Measurements from ENCODE around the gene RPS6KA4. TPM values are rescaled to one million over a fixed set of nuclear protein-coding genes. Genes with fewer than 3 reads are reported as not detected.
"Not testable (repeated sequence)": the region's sequence is repeated elsewhere in the genome, so short reads cannot be mapped to it uniquely, and the experiment has no call there.

RPS6KA4 gene
- total RNA-seq, 1 experiment from 2014 or later, result 59.4 TPM

- in situ Hi-C loops (cut with HindIII; ENCODE audit: low pct_unique_long_range_greater_than_20kb, low sequenced_read_pairs); DNase-seq (ENCODE audit: low read depth): not testable (repeated sequence)
Measured at GRCh38 chr11:64323984-64324383, 35.0 kb upstream of the RPS6KA4 start.

GRCh38 chr11:64324692-64325469 is 34.1 kb upstream of the RPS6KA4 start:
- no peak for DNase-seq (ENCODE audit: low read depth)
- in situ Hi-C loops (cut with HindIII; ENCODE audit: low pct_unique_long_range_greater_than_20kb, low sequenced_read_pairs), result no loop called here

GRCh38 chr11:64327375-64327774 is 31.6 kb upstream of the RPS6KA4 start:
- no peak for DNase-seq (ENCODE audit: low read depth)
- in situ Hi-C loops (cut with HindIII; ENCODE audit: low pct_unique_long_range_greater_than_20kb, low sequenced_read_pairs), result no loop called here

GRCh38 chr11:64327993-64328392 is 31.0 kb upstream of the RPS6KA4 start:
- no peak for DNase-seq (ENCODE audit: low read depth)
- in situ Hi-C loops (cut with HindIII; ENCODE audit: low pct_unique_long_range_greater_than_20kb, low sequenced_read_pairs), result no loop called here

GRCh38 chr11:64330888-64331287 is 28.1 kb upstream of the RPS6KA4 start:
- in situ Hi-C loops (cut with HindIII; ENCODE audit: low pct_unique_long_range_greater_than_20kb, low sequenced_read_pairs), result no loop called here
- no peak for DNase-seq (ENCODE audit: low read depth)

- peak; percentile 73 for DNase-seq (ENCODE audit: low read depth)
- in situ Hi-C loops (cut with HindIII; ENCODE audit: low pct_unique_long_range_greater_than_20kb, low sequenced_read_pairs), result no loop called here
Measured at GRCh38 chr11:64331569-64332371, 27.2 kb upstream of the RPS6KA4 start.

- DNase-seq (ENCODE audit: low read depth), result no peak
- in situ Hi-C loops (cut with HindIII; ENCODE audit: low pct_unique_long_range_greater_than_20kb, low sequenced_read_pairs), result no loop called here
Measured at GRCh38 chr11:64333556-64333955, 25.4 kb upstream of the RPS6KA4 start.

- peak; percentile 93 for DNase-seq (ENCODE audit: low read depth)
- in situ Hi-C loops (cut with HindIII; ENCODE audit: low pct_unique_long_range_greater_than_20kb, low sequenced_read_pairs), result no loop called here
Measured at GRCh38 chr11:64334764-64335735, 23.9 kb upstream of the RPS6KA4 start.

- in situ Hi-C loops (cut with HindIII; ENCODE audit: low pct_unique_long_range_greater_than_20kb, low sequenced_read_pairs), result no loop called here
- no peak for DNase-seq (ENCODE audit: low read depth)
Measured at GRCh38 chr11:64337538-64338249, 21.3 kb upstream of the RPS6KA4 start.

- DNase-seq (ENCODE audit: low read depth), result no peak
- in situ Hi-C loops (cut with HindIII; ENCODE audit: low pct_unique_long_range_greater_than_20kb, low sequenced_read_pairs), result no loop called here
Measured at GRCh38 chr11:64338716-64339115, 20.2 kb upstream of the RPS6KA4 start.

GRCh38 chr11:64339286-64339685 is 19.7 kb upstream of the RPS6KA4 start:
- DNase-seq (ENCODE audit: low read depth), result no peak
- in situ Hi-C loops (cut with HindIII; ENCODE audit: low pct_unique_long_range_greater_than_20kb, low sequenced_read_pairs), result no loop called here

GRCh38 chr11:64339754-64340408 is 19.1 kb upstream of the RPS6KA4 start, which contains the start of gene CCDC88B:
CCDC88B (plus strand) TSS chr11:64340204; CDS start chr11:64340267, 63 bp downstream.
- in situ Hi-C loops (cut with HindIII; ENCODE audit: low pct_unique_long_range_greater_than_20kb, low sequenced_read_pairs), result no loop called here
- no peak for DNase-seq (ENCODE audit: low read depth)

- in situ Hi-C loops (cut with HindIII; ENCODE audit: low pct_unique_long_range_greater_than_20kb, low sequenced_read_pairs), result no loop called here
- DNase-seq (ENCODE audit: low read depth), result no peak
Measured at GRCh38 chr11:64340671-64341335, 18.2 kb upstream of the RPS6KA4 start.

GRCh38 chr11:64341429-64341828 is 17.5 kb upstream of the RPS6KA4 start:
- no peak for DNase-seq (ENCODE audit: low read depth)
- in situ Hi-C loops (cut with HindIII; ENCODE audit: low pct_unique_long_range_greater_than_20kb, low sequenced_read_pairs), result no loop called here

- in situ Hi-C loops (cut with HindIII; ENCODE audit: low pct_unique_long_range_greater_than_20kb, low sequenced_read_pairs), result no loop called here
- DNase-seq (ENCODE audit: low read depth), result peak; percentile 67
Measured at GRCh38 chr11:64341851-64342791, 16.8 kb upstream of the RPS6KA4 start.

Data from Caki2 (cell line).